ENCODE measurements around the gene HK2.

Gene HK2

GRCh38 chr2:74908748-74909444, 75.0 kb downstream of the HK2 start:
- DNase-seq: no peak

GRCh38 chr2:74910245-74910644, 76.3 kb downstream of the HK2 start:
- no peak for DNase-seq

GRCh38 chr2:74911061-74911460, 77.1 kb downstream of the HK2 start:
- DNase-seq: no peak

- peak; percentile 58 for DNase-seq
Observed at GRCh38 chr2:74915743-74916142, 81.8 kb downstream of the HK2 start.

GRCh38 chr2:74916394-74916793, 82.5 kb downstream of the HK2 start:
- no peak for DNase-seq

GRCh38 chr2:74917702-74918619, 84.0 kb downstream of the HK2 start:
- DNase-seq: no peak

GRCh38 chr2:74919827-74920226, 85.9 kb downstream of the HK2 start:
- DNase-seq: peak; percentile 79

GRCh38 chr2:74921236-74921736, 87.4 kb downstream of the HK2 start:
- no peak for DNase-seq

GRCh38 chr2:74922592-74923227, 88.8 kb downstream of the HK2 start:
- DNase-seq: no peak

- no peak for DNase-seq
Observed at GRCh38 chr2:74924463-74925265, 90.7 kb downstream of the HK2 start.

GRCh38 chr2:74925361-74925786, 91.4 kb downstream of the HK2 start:
- DNase-seq: no peak

- no peak for DNase-seq
Observed at GRCh38 chr2:74927621-74928020, 93.7 kb downstream of the HK2 start.

GRCh38 chr2:74930811-74931486, 97.0 kb downstream of the HK2 start:
- no peak for DNase-seq

- no peak for DNase-seq
Observed at GRCh38 chr2:74931940-74932339, 98.0 kb downstream of the HK2 start.

GRCh38 chr2:74935975-74936391, 102.1 kb downstream of the HK2 start:
- no peak for DNase-seq

- no peak for DNase-seq
Observed at GRCh38 chr2:74937221-74937880, 103.4 kb downstream of the HK2 start.

- DNase-seq: no peak
Observed at GRCh38 chr2:74938264-74938663, 104.3 kb downstream of the HK2 start.

- no peak for DNase-seq
Observed at GRCh38 chr2:74939919-74940812, 106.2 kb downstream of the HK2 start.

GRCh38 chr2:74941284-74941683, 107.4 kb downstream of the HK2 start:
- no peak for DNase-seq

GRCh38 chr2:74942263-74942662, 108.3 kb downstream of the HK2 start:
- no peak for DNase-seq
